K562 (cell line): ENCODE data around the gene HEXIM2. TPM values are rescaled to one million over a fixed set of nuclear protein-coding genes. Genes with fewer than 3 reads are reported as not detected.

ENCODE experiments used
- C11orf30 ChIP-seq: fragments of 450-650 bp; IDR thresholded peaks from 2 replicates; pipeline ENCODE4 v1.6.1; 2016; ENCODE audit warnings: low read depth, mild to moderate bottlenecking
- DDX20 ChIP-seq: fragments of 450-650 bp; IDR thresholded peaks from 2 replicates; pipeline ENCODE4 v1.6.1; 2016; ENCODE audit warnings: missing genetic modification characterization, low read depth, mild to moderate bottlenecking, missing compliant biosample characterization, moderate library complexity
- DNMT1 ChIP-seq: fragments of 450-650 bp; IDR thresholded peaks from 2 replicates; pipeline ENCODE4 v1.6.1; 2016; ENCODE audit warnings: antibody characterized with exemption, mild to moderate bottlenecking
- ESRRA ChIP-seq: fragments of 450-650 bp; IDR thresholded peaks from 2 replicates; pipeline ENCODE4 v1.6.1; 2014; ENCODE audit warnings: low read depth, mild to moderate bottlenecking, moderate library complexity, borderline replicate concordance
- GATAD2A ChIP-seq: fragments of 450-650 bp; IDR thresholded peaks from 2 replicates; pipeline ENCODE4 v1.6.1; 2017
- HDAC8 ChIP-seq: fragments of 450-650 bp; IDR thresholded peaks from 2 replicates; pipeline ENCODE4 v1.6.1; 2016; ENCODE audit warnings: mild to moderate bottlenecking, missing genetic modification characterization, moderate library complexity, missing compliant biosample characterization
- HIVEP1 ChIP-seq: fragments of 250-450 bp; sonication (Bioruptor Pico); IDR thresholded peaks from 2 replicates; pipeline ENCODE4 v1.4.0; 2020; ENCODE audit warnings: mild to moderate bottlenecking
- KAT7 ChIP-seq: sonication (generic); formaldehyde crosslinking; IDR thresholded peaks from 2 replicates; pipeline ENCODE4 v1.8.0; 2022; ENCODE audit warnings: missing genetic modification reagents, mild to moderate bottlenecking, borderline replicate concordance
- KAT8 ChIP-seq: fragments of 450-650 bp; IDR thresholded peaks from 2 replicates; pipeline ENCODE4 v1.6.1; 2016; ENCODE audit warnings: low read depth, mild to moderate bottlenecking
- LCOR ChIP-seq: sonication (generic); formaldehyde crosslinking; IDR thresholded peaks from 2 replicates; pipeline ENCODE4 v1.8.0; 2022; ENCODE audit warnings: mild to moderate bottlenecking, missing genetic modification reagents
- MAFF ChIP-seq: IDR thresholded peaks from 2 replicates; pipeline ENCODE4 v1.6.1; 2012; ENCODE audit warnings: low read length, improper control_type of control experiment
- MED1 ChIP-seq: sonication (generic); formaldehyde crosslinking; IDR thresholded peaks from 2 replicates; pipeline ENCODE4 v1.8.1; 2023; ENCODE audit warnings: missing genetic modification reagents, borderline replicate concordance
- MTA1 ChIP-seq: fragments of 450-650 bp; IDR thresholded peaks from 2 replicates; pipeline ENCODE4 v1.6.1; 2017; ENCODE audit warnings: borderline replicate concordance
- MYC ChIP-seq, 2 experiments: fragments of 250-450 bp in 1 of 2; sonication (Bioruptor Pico) in 1 of 2; IDR thresholded peaks; 2 replicates each; pipeline versions ENCODE4 v1.5.1 to v1.6.1; 2012 to 2021; ENCODE audit warnings: low read depth in 2 of 2, borderline replicate concordance in 1 of 2, improper control_type of control experiment in 1 of 2, low read length in 1 of 2, mild to moderate bottlenecking in 1 of 2, moderate library complexity in 1 of 2
- NFE2 ChIP-seq: IDR thresholded peaks from 2 replicates; pipeline ENCODE4 v1.6.1; 2014; ENCODE audit warnings: antibody characterized with exemption, low read depth
- NR2C1 ChIP-seq, 2 experiments: fragments of 450-650 bp; IDR thresholded peaks; 2 replicates each; pipeline ENCODE4 v1.6.1; 2017; ENCODE audit warnings: mild to moderate bottlenecking in 2 of 2, antibody characterized with exemption in 1 of 2, inconsistent platforms in 1 of 2, missing compliant biosample characterization in 1 of 2, missing genetic modification characterization in 1 of 2
- RAD51 ChIP-seq: fragments of 450-650 bp; IDR thresholded peaks from 2 replicates; pipeline ENCODE4 v1.7.1; 2016; ENCODE audit warnings: low read depth, mild to moderate bottlenecking, borderline replicate concordance
- RBBP5 ChIP-seq: fragments of 200-600 bp; sonication (generic); IDR thresholded peaks from 2 replicates; pipeline ENCODE4 v1.6.1; 2012; ENCODE audit warnings: borderline replicate concordance, mild to moderate bottlenecking, low read length, control low read depth, inconsistent platforms; ENCODE audit not compliant: insufficient read depth, poor library complexity, severe bottlenecking
- SAFB2 ChIP-seq: fragments of 200-400 bp; formaldehyde crosslinking; IDR thresholded peaks from 2 replicates; pipeline ENCODE4 v1.6.1; 2018; ENCODE audit warnings: borderline replicate concordance, low read length, low read depth, moderate library complexity; ENCODE audit not compliant: severe bottlenecking
- TAF15 ChIP-seq: fragments of 200-400 bp; formaldehyde crosslinking; IDR thresholded peaks from 2 replicates; pipeline ENCODE4 v1.6.1; 2017; ENCODE audit warnings: mild to moderate bottlenecking, low read depth, low read length, moderate library complexity
- THRAP3 ChIP-seq: fragments of 450-650 bp; IDR thresholded peaks from 2 replicates; pipeline ENCODE4 v1.6.1; 2016; ENCODE audit warnings: mild to moderate bottlenecking, inconsistent platforms, borderline replicate concordance
- XRCC5 ChIP-seq: fragments of 200-400 bp; formaldehyde crosslinking; IDR thresholded peaks from 2 replicates; pipeline ENCODE4 v1.6.1; 2017; ENCODE audit warnings: low read depth, mild to moderate bottlenecking, low read length
- ZNF23 ChIP-seq: fragments of 250-450 bp; sonication (Bioruptor Pico); IDR thresholded peaks from 2 replicates; pipeline ENCODE4 v1.4.0; 2020; ENCODE audit warnings: mild to moderate bottlenecking
- ZNF444 ChIP-seq: fragments of 250-450 bp; sonication (Bioruptor Pico); IDR thresholded peaks from 2 replicates; pipeline ENCODE4 v1.4.0; 2020; ENCODE audit warnings: mild to moderate bottlenecking, moderate library complexity
- ZNF583 ChIP-seq: fragments of 250-450 bp; sonication (Bioruptor Pico); IDR thresholded peaks from 2 replicates; pipeline ENCODE4 v1.4.0; 2020
- ZNF830 ChIP-seq: fragments of 250-450 bp; sonication (Bioruptor Pico); IDR thresholded peaks from 2 replicates; pipeline ENCODE4 v1.5.0; 2021; ENCODE audit warnings: mild to moderate bottlenecking
- polyA plus RNA-seq, 8 experiments: library from polyadenylated mRNA; depleted of rRNA in 4 of 8; stranded (reverse) in 5 of 8; unstranded in 3 of 8; fragments of >200 nt; fragmentation: Nextera tagmentation in 2 of 8; fragmentation: Illumina TruSeq in 1 of 8; extraction: Ambion mirVana in 2 of 8; extraction: Trizol in 1 of 8; gene quantifications; 2 replicates each; pipeline versions ENCODE4 v1.2.1 to v1.2.3, GENCODE V29; 2011 to 2014; ENCODE audit warnings: inconsistent platforms in 1 of 8, missing spikeins in 1 of 8
- total RNA-seq, 7 experiments: library from RNA; depleted of rRNA in 6 of 7; stranded (reverse); fragments of >200 nt in 6 of 7; fragmentation: Illumina TruSeq in 2 of 7; extraction: Trizol in 2 of 7; gene quantifications; 2 replicates each; pipeline versions ENCODE4 v1.2.1 to v1.2.3, GENCODE V29; 2011 to 2021; ENCODE audit warnings: low replicate concordance in 1 of 7
- TF ChIP-seq, protein P1 (sequence below): fragments of 450-650 bp; IDR thresholded peaks from 2 replicates; pipeline ENCODE4 v1.6.1; 2016
- TF ChIP-seq, protein P2 (sequence below), 2 experiments: IDR thresholded peaks in 1 of 2; conservative IDR thresholded peaks in 1 of 2; 2 replicates each; pipeline ENCODE4 v1.6.1; 2016; ENCODE audit warnings: low read depth in 2 of 2, mild to moderate bottlenecking in 1 of 2, missing compliant biosample characterization in 1 of 2, missing genetic modification characterization in 1 of 2, moderate library complexity in 1 of 2

The HEXIM2 gene
- total and polyA plus RNA-seq, 9 of the 15 experiments (the other 6 are each of a cell fraction or from before 2014, with no cell fraction given), result 0.69 to 3.4 (median 1.1) TPM; not detected in 2

DNA sequence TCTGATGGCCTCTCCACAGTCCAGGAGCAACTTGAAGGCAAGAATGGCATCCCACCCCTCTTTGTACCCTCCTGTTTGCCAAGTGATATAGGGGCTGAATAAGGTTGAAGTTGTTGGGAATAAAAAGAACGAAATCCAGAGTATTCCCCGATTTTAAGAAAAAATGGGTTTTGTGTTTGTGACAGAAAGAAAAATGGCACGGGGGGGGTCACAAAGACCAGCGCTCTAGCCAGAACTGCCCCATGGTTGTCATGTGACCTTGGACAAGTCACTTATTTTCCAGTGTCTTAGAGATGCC, 15.1 kb upstream of the HEXIM2 start (continued):
- TF ChIP-seq HIVEP1 (CRISPR knock-in tag) (no peak), MED1 (CRISPR knock-in tag) (no peak), THRAP3 (no peak), ZNF583 (CRISPR knock-in tag) (no peak), TAF15 (no peak), ZNF444 (no peak), GATAD2A (no peak), XRCC5 (no peak), MAFF (no peak), SAFB2 (no peak), KAT8 (no peak), NR2C1 (IDR thresholded peaks at IDR 0.05) (no peak), NR2C1 (tag; IDR thresholded peaks at IDR 0.05) (no peak; the same call in 1 of the 2 replicates), MTA1 (0 out of 2 replicates have a peak, but pooled peaks have one; percentile 33), ZNF830 (CRISPR knock-in tag) (no peak), RBBP5 (no peak), KAT7 (CRISPR knock-in tag) (no peak), ZNF23 (CRISPR knock-in tag) (0 out of 2 replicates have a peak, but pooled peaks have one; percentile 3), DDX20 (tag) (peak; percentile 65; the same call in 1 of the 2 replicates), C11orf30 (no peak), NFE2 (no peak), DNMT1 (no peak), HDAC8 (tag) (no peak), LCOR (CRISPR knock-in tag) (no peak), ESRRA (no peak), MYC (IDR thresholded peaks at IDR 0.05; ENCODE audit: low read depth, low read length) (no peak), MYC (CRISPR knock-in tag; IDR thresholded peaks at IDR 0.05; ENCODE audit: borderline replicate concordance, low read depth) (no peak), RAD51 (peak; percentile 90)
- TF ChIP-seq, protein P1, sequence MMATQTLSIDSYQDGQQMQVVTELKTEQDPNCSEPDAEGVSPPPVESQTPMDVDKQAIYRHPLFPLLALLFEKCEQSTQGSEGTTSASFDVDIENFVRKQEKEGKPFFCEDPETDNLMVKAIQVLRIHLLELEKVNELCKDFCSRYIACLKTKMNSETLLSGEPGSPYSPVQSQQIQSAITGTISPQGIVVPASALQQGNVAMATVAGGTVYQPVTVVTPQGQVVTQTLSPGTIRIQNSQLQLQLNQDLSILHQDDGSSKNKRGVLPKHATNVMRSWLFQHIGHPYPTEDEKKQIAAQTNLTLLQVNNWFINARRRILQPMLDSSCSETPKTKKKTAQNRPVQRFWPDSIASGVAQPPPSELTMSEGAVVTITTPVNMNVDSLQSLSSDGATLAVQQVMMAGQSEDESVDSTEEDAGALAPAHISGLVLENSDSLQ, result peak; percentile 70
- TF ChIP-seq, protein P2, sequence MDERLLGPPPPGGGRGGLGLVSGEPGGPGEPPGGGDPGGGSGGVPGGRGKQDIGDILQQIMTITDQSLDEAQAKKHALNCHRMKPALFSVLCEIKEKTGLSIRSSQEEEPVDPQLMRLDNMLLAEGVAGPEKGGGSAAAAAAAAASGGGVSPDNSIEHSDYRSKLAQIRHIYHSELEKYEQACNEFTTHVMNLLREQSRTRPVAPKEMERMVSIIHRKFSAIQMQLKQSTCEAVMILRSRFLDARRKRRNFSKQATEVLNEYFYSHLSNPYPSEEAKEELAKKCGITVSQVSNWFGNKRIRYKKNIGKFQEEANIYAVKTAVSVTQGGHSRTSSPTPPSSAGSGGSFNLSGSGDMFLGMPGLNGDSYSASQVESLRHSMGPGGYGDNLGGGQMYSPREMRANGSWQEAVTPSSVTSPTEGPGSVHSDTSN (CRISPR knock-in tag; IDR thresholded peaks at IDR 0.05; ENCODE audit: low read depth), result no peak
- TF ChIP-seq, protein P2 (tag; conservative IDR thresholded peaks at IDR 0.05; ENCODE audit: low read depth), result peak; percentile 63
